Testis (tissue), 2 donors: ENCODE results near the gene OR12D2.

Source experiments
- POLR2A ChIP-seq: fragments of 450-650 bp; IDR thresholded peaks from one replicate; pipeline ENCODE4 v1.6.1; 2017; ENCODE audit warnings: antibody characterized with exemption, mild to moderate bottlenecking, moderate library complexity
- TF ChIP-seq, protein P1 (sequence below), 3 experiments: fragments of 450-650 bp in 2 of 3; fragments of 200-600 bp in 1 of 3; sonication (generic) in 1 of 3; IDR thresholded peaks; one replicate each; pipeline ENCODE4 v1.5.1; 2016 to 2019; ENCODE audit warnings: antibody characterized with exemption in 3 of 3, mild to moderate bottlenecking in 2 of 3, moderate library complexity in 1 of 3

DNA sequence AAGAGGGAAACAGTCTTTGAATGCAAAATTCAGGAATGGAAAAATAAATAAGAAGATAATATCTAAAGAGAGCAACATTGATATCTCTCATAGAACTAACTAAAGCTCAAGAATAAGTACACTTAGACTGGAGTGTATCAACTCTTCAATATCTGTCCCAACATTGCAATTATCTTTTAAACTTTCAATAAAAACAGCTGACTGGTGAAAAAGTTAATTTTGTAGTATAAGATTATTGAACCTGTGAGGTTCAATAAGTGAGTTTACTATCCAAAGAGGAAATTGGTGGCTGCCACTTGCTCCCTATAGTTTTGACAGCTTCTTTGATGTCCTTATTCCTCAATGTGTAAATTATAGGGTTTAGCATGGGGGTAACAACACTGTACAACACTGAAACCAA, 40.5 kb upstream of the OR12D2 start:
- TF ChIP-seq, protein P1, sequence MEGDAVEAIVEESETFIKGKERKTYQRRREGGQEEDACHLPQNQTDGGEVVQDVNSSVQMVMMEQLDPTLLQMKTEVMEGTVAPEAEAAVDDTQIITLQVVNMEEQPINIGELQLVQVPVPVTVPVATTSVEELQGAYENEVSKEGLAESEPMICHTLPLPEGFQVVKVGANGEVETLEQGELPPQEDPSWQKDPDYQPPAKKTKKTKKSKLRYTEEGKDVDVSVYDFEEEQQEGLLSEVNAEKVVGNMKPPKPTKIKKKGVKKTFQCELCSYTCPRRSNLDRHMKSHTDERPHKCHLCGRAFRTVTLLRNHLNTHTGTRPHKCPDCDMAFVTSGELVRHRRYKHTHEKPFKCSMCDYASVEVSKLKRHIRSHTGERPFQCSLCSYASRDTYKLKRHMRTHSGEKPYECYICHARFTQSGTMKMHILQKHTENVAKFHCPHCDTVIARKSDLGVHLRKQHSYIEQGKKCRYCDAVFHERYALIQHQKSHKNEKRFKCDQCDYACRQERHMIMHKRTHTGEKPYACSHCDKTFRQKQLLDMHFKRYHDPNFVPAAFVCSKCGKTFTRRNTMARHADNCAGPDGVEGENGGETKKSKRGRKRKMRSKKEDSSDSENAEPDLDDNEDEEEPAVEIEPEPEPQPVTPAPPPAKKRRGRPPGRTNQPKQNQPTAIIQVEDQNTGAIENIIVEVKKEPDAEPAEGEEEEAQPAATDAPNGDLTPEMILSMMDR (IDR thresholded peaks at IDR 0.05), result no peak
- no peak for TF ChIP-seq POLR2A
